NCI-H748 (cell line): ENCODE results near the gene ROR2.

Experiments
- DNase-seq: peaks from one replicate; lab custom pipeline; 2025; ENCODE audit not compliant: unreplicated experiment; lab: John Stamatoyannopoulos, UW

Gene ROR2

GRCh38 chr9:91778031-91778430, 172.0 kb downstream of the ROR2 start:
- no peak for DNase-seq

- no peak for DNase-seq
These were observed 172.7 kb downstream of the ROR2 start for GRCh38 chr9:91777292-91777830.

- no peak for DNase-seq
These were observed 173.4 kb downstream of the ROR2 start for GRCh38 chr9:91776409-91777291.

GRCh38 chr9:91775708-91776028, 174.4 kb downstream of the ROR2 start:
- DNase-seq, result no peak

GRCh38 chr9:91775011-91775707, 174.9 kb downstream of the ROR2 start:
- DNase-seq, result peak; percentile 73

- no peak for DNase-seq
These were observed 176.9 kb downstream of the ROR2 start for GRCh38 chr9:91773156-91773555.

GRCh38 chr9:91771864-91772263, 178.2 kb downstream of the ROR2 start:
- no peak for DNase-seq

- peak; percentile 55 for DNase-seq
These were observed 179.0 kb downstream of the ROR2 start for GRCh38 chr9:91771027-91771426.

- no peak for DNase-seq
These were observed 179.8 kb downstream of the ROR2 start for GRCh38 chr9:91770229-91770628.

GRCh38 chr9:91768977-91769916, 180.8 kb downstream of the ROR2 start:
- DNase-seq, result no peak

GRCh38 chr9:91768507-91768906, 181.5 kb downstream of the ROR2 start:
- DNase-seq, result no peak

GRCh38 chr9:91766315-91767069, 183.5 kb downstream of the ROR2 start:
- DNase-seq, result no peak

GRCh38 chr9:91765296-91765695, 184.7 kb downstream of the ROR2 start:
- DNase-seq, result no peak

GRCh38 chr9:91764661-91765060, 185.4 kb downstream of the ROR2 start:
- no peak for DNase-seq

- peak; percentile 57 for DNase-seq
These were observed 188.7 kb downstream of the ROR2 start for GRCh38 chr9:91761362-91761761.

- DNase-seq, result no peak
These were observed 189.1 kb downstream of the ROR2 start for GRCh38 chr9:91760906-91761305.

GRCh38 chr9:91758491-91758981, 191.5 kb downstream of the ROR2 start:
- DNase-seq, result peak; percentile 52

- DNase-seq, result no peak
These were observed 192.2 kb downstream of the ROR2 start for GRCh38 chr9:91757782-91758181.

- no peak for DNase-seq
These were observed 193.6 kb downstream of the ROR2 start for GRCh38 chr9:91756510-91756780.

- DNase-seq, result no peak
These were observed 194.1 kb downstream of the ROR2 start for GRCh38 chr9:91755761-91756509.
